ENCODE measurements around the gene MIER2.

Gene MIER2

DNA sequence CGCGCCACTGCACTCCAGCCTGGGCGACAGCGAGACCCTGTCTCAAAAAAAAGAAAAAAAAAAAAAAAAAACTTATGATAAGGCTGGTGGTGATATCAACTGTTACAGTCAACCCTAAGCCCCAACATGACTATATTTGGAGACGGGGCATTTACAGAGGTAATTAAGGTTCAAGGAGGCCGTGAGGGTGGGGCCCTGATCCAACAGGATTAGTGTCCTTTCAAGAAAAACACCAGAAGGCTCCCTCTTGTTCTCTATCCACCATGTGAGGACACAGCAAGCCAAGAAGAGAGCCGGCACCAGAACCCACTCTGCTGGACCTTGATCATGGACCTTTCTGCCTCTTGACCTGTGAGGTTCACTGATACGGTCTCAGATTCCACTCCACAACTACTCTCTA lies 14.1 kb downstream of the MIER2 start:
- TF ChIP-seq TOX (CRISPR knock-in tag; IDR thresholded peaks at IDR 0.05; ENCODE audit: borderline replicate concordance) (no peak), ZNF70 (CRISPR knock-in tag; IDR thresholded peaks at IDR 0.05) (no peak), ZFP30 (CRISPR knock-in tag; IDR thresholded peaks at IDR 0.05) (no peak), SNAI2 (CRISPR knock-in tag; IDR thresholded peaks at IDR 0.05) (no peak), ARNTL (CRISPR knock-in tag; IDR thresholded peaks at IDR 0.05; ENCODE audit: borderline replicate concordance, low read depth) (no peak), ZFP3 (CRISPR knock-in tag; IDR thresholded peaks at IDR 0.05) (no peak), BACH2 (CRISPR knock-in tag; IDR thresholded peaks at IDR 0.05; ENCODE audit: borderline replicate concordance) (no peak), ZNF565 (CRISPR knock-in tag; conservative IDR thresholded peaks at IDR 0.05; ENCODE audit: low read depth) (no peak), TCF4 (CRISPR knock-in tag; IDR thresholded peaks at IDR 0.05; ENCODE audit: borderline replicate concordance) (no peak), ZC3H10 (CRISPR knock-in tag; IDR thresholded peaks at IDR 0.05) (no peak), CSRNP3 (CRISPR knock-in tag; IDR thresholded peaks at IDR 0.05) (no peak), RARB (CRISPR knock-in tag; IDR thresholded peaks at IDR 0.05) (no peak)
- TF ChIP-seq, protein P1, sequence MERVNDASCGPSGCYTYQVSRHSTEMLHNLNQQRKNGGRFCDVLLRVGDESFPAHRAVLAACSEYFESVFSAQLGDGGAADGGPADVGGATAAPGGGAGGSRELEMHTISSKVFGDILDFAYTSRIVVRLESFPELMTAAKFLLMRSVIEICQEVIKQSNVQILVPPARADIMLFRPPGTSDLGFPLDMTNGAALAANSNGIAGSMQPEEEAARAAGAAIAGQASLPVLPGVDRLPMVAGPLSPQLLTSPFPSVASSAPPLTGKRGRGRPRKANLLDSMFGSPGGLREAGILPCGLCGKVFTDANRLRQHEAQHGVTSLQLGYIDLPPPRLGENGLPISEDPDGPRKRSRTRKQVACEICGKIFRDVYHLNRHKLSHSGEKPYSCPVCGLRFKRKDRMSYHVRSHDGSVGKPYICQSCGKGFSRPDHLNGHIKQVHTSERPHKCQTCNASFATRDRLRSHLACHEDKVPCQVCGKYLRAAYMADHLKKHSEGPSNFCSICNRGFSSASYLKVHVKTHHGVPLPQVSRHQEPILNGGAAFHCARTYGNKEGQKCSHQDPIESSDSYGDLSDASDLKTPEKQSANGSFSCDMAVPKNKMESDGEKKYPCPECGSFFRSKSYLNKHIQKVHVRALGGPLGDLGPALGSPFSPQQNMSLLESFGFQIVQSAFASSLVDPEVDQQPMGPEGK (CRISPR knock-in tag; IDR thresholded peaks at IDR 0.05; ENCODE audit: borderline replicate concordance), result no peak
- TF ChIP-seq, protein P2, sequence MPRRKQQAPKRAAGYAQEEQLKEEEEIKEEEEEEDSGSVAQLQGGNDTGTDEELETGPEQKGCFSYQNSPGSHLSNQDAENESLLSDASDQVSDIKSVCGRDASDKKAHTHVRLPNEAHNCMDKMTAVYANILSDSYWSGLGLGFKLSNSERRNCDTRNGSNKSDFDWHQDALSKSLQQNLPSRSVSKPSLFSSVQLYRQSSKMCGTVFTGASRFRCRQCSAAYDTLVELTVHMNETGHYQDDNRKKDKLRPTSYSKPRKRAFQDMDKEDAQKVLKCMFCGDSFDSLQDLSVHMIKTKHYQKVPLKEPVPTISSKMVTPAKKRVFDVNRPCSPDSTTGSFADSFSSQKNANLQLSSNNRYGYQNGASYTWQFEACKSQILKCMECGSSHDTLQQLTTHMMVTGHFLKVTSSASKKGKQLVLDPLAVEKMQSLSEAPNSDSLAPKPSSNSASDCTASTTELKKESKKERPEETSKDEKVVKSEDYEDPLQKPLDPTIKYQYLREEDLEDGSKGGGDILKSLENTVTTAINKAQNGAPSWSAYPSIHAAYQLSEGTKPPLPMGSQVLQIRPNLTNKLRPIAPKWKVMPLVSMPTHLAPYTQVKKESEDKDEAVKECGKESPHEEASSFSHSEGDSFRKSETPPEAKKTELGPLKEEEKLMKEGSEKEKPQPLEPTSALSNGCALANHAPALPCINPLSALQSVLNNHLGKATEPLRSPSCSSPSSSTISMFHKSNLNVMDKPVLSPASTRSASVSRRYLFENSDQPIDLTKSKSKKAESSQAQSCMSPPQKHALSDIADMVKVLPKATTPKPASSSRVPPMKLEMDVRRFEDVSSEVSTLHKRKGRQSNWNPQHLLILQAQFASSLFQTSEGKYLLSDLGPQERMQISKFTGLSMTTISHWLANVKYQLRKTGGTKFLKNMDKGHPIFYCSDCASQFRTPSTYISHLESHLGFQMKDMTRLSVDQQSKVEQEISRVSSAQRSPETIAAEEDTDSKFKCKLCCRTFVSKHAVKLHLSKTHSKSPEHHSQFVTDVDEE (CRISPR knock-in tag; IDR thresholded peaks at IDR 0.05), result no peak
- no peak for ATAC-seq

DNA sequence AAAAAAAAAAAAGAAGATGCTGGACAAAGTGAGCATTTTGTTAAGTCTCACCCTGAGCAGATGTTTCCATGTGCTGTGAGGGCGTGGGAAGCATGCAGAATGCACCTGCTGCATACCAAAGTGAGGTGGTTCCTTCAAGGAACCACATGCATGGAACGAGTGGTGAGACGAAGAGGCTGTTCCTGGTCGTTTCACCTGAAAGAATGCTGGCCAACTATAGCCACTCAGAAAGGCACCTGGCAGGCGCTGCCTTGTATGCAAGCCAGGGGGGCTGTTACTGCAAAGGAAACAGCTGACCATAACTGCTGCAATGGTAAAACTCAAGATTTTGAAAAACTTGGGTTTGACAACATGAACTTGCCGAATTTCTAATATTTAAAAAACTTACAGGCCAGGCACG lies 14.7 kb downstream of the MIER2 start:
- no peak for ATAC-seq
- TF ChIP-seq ISL1 (CRISPR knock-in tag; IDR thresholded peaks at IDR 0.05) (no peak), TOX (CRISPR knock-in tag; IDR thresholded peaks at IDR 0.05; ENCODE audit: borderline replicate concordance) (no peak), RARB (CRISPR knock-in tag; IDR thresholded peaks at IDR 0.05) (no peak), CSDC2 (CRISPR knock-in tag; IDR thresholded peaks at IDR 0.05) (no peak), ZNF70 (CRISPR knock-in tag; IDR thresholded peaks at IDR 0.05) (no peak), BACH2 (CRISPR knock-in tag; IDR thresholded peaks at IDR 0.05; ENCODE audit: borderline replicate concordance) (no peak), CREB5 (CRISPR knock-in tag; IDR thresholded peaks at IDR 0.05; ENCODE audit: low read depth) (no peak), TCF4 (CRISPR knock-in tag; IDR thresholded peaks at IDR 0.05; ENCODE audit: borderline replicate concordance) (no peak), ZFP3 (CRISPR knock-in tag; IDR thresholded peaks at IDR 0.05) (no peak), GLIS3 (CRISPR knock-in tag; IDR thresholded peaks at IDR 0.05) (no peak), ARNTL (CRISPR knock-in tag; IDR thresholded peaks at IDR 0.05; ENCODE audit: borderline replicate concordance, low read depth) (no peak), CSRNP3 (CRISPR knock-in tag; IDR thresholded peaks at IDR 0.05) (no peak), ZNF8 (CRISPR knock-in tag; IDR thresholded peaks at IDR 0.05) (no peak), OSR1 (CRISPR knock-in tag; IDR thresholded peaks at IDR 0.05) (no peak)

DNA sequence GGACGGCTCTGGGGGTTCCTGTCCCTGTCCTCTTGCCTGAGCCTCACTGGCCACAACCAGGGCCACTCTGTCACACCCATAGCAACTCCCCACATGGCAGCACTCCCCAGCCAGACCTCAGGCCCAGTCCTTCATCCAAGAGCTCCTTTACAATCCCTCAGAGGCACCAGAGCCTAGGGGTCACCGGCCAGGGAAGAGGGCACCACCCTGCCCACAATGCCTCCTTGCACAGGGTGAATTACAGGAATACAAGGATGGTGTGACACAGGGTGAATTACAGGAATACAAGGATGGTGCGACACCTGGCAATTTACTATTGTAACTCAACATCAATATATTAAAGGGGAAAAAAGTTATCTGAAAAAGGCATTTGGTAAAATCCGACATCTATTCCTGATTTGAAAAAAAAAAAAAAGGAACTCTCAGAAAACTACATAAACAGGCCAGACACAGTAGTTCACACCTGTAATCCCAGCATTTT lies 16.5 kb downstream of the MIER2 start:
- TF ChIP-seq, protein P3, sequence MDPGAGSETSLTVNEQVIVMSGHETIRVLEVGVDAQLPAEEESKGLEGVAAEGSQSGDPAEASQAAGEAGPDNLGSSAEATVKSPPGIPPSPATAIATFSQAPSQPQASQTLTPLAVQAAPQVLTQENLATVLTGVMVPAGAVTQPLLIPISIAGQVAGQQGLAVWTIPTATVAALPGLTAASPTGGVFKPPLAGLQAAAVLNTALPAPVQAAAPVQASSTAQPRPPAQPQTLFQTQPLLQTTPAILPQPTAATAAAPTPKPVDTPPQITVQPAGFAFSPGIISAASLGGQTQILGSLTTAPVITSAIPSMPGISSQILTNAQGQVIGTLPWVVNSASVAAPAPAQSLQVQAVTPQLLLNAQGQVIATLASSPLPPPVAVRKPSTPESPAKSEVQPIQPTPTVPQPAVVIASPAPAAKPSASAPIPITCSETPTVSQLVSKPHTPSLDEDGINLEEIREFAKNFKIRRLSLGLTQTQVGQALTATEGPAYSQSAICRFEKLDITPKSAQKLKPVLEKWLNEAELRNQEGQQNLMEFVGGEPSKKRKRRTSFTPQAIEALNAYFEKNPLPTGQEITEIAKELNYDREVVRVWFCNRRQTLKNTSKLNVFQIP (CRISPR knock-in tag; IDR thresholded peaks at IDR 0.05; ENCODE audit: borderline replicate concordance, low read depth), result no peak
- no peak for ATAC-seq
